Raji (cell line): ENCODE measurements around the gene FKTN.

Experiments
- POLR2A ChIP-seq: IDR thresholded peaks from 2 replicates; pipeline ENCODE4 v1.6.1; 2011; ENCODE audit warnings: low read depth, low read length, control low read depth; ENCODE audit not compliant: insufficient read depth

The FKTN gene

GRCh38 chr9:105557804-105558610 lies at the start of gene FKTN:
FKTN (plus strand) TSS chr9:105558131; CDS start chr9:105575033, 16,902 bp downstream.
- peak; percentile 90 for TF ChIP-seq POLR2A

- no peak for TF ChIP-seq POLR2A
Measured at GRCh38 chr9:105508530-105508929, 49.4 kb upstream of the FKTN start.

GRCh38 chr9:105510024-105510423 lies 47.9 kb upstream of the FKTN start:
- TF ChIP-seq POLR2A = no peak

- TF ChIP-seq POLR2A = no peak
Measured at GRCh38 chr9:105511446-105511845, 46.5 kb upstream of the FKTN start.

- TF ChIP-seq POLR2A = no peak
Measured at GRCh38 chr9:105515811-105516413, 42.0 kb upstream of the FKTN start.

GRCh38 chr9:105531530-105531929 lies 26.4 kb upstream of the FKTN start:
- no peak for TF ChIP-seq POLR2A

- TF ChIP-seq POLR2A = no peak
Measured at GRCh38 chr9:105535920-105536668, 21.8 kb upstream of the FKTN start.

GRCh38 chr9:105539452-105539851 lies 18.5 kb upstream of the FKTN start:
- TF ChIP-seq POLR2A = no peak

GRCh38 chr9:105541838-105542237 lies 16.1 kb upstream of the FKTN start:
- no peak for TF ChIP-seq POLR2A

GRCh38 chr9:105554042-105554441 lies 3.9 kb upstream of the FKTN start:
- no peak for TF ChIP-seq POLR2A

GRCh38 chr9:105572455-105572854 lies 14.5 kb downstream of the FKTN start:
- TF ChIP-seq POLR2A = no peak

GRCh38 chr9:105593145-105593544 lies 35.2 kb downstream of the FKTN start:
- no peak for TF ChIP-seq POLR2A

- no peak for TF ChIP-seq POLR2A
Measured at GRCh38 chr9:105608721-105609598, 51.0 kb downstream of the FKTN start.

GRCh38 chr9:105621001-105621400 lies 63.1 kb downstream of the FKTN start:
- no peak for TF ChIP-seq POLR2A

- no peak for TF ChIP-seq POLR2A
Measured at GRCh38 chr9:105625088-105625487, 67.2 kb downstream of the FKTN start.
